GM23338 (cell line): ENCODE measurements around the gene OR10D3. TPM values are rescaled to one million over a fixed set of nuclear protein-coding genes. Genes with fewer than 3 reads are reported as not detected.

Experiments used
- ATAC-seq: fragments of 200-7000 bp; cut with Tn5 transposase; 3 replicates; pipeline ENCODE4 v1.9.1; 2020
- DNase-seq: peaks from one replicate; pipeline ENCODE4 v3.0.0-alpha.2; 2015; ENCODE audit warnings: low spot score
- H2AFZ ChIP-seq: fragments of 200-600 bp; sonication (generic); 2 replicates; pipeline ENCODE4 v1.8.0; 2016; ENCODE audit warnings: antibody characterized with exemption, mild to moderate bottlenecking, moderate library complexity
- H3F3A ChIP-seq: fragments of 200-600 bp; sonication (generic); replicated peaks from 2 replicates; pipeline ENCODE4 v1.8.0; 2017; ENCODE audit warnings: antibody characterized with exemption, mixed run types, low read depth
- H3K27ac ChIP-seq: fragments of 200-600 bp; sonication (generic); 2 replicates; pipeline ENCODE4 v1.6.1; 2016; ENCODE audit warnings: low read depth
- H3K27me3 ChIP-seq: fragments of 200-600 bp; sonication (generic); 2 replicates; pipeline ENCODE4 v1.8.0; 2016; ENCODE audit warnings: mild to moderate bottlenecking, mixed run types, moderate library complexity; ENCODE audit not compliant: insufficient read depth
- H3K36me3 ChIP-seq: fragments of 200-600 bp; sonication (generic); 2 replicates; pipeline ENCODE4 v1.8.0; 2016; ENCODE audit warnings: mild to moderate bottlenecking; ENCODE audit not compliant: insufficient read depth
- H3K4me1 ChIP-seq: fragments of 200-600 bp; sonication (generic); 2 replicates; pipeline ENCODE4 v1.8.0; 2016; ENCODE audit warnings: mild to moderate bottlenecking, moderate library complexity; ENCODE audit not compliant: insufficient read depth
- H3K4me2 ChIP-seq: fragments of 200-600 bp; sonication (generic); 2 replicates; pipeline ENCODE4 v1.7.1; 2017; ENCODE audit warnings: mixed run types
- H3K4me3 ChIP-seq: fragments of 200-600 bp; sonication (generic); 2 replicates; pipeline ENCODE4 v1.6.1; 2016; ENCODE audit warnings: mixed run types
- H3K79me2 ChIP-seq: fragments of 200-600 bp; sonication (generic); replicated peaks from 2 replicates; pipeline ENCODE4 v1.8.0; 2017; ENCODE audit warnings: mild to moderate bottlenecking; ENCODE audit not compliant: insufficient read depth
- H3K9me2 ChIP-seq: fragments of 200-600 bp; sonication (generic); 2 replicates; pipeline ENCODE4 v1.8.0; 2017; ENCODE audit not compliant: insufficient read depth
- H4K20me1 ChIP-seq: fragments of 200-600 bp; sonication (generic); replicated peaks from 2 replicates; pipeline ENCODE4 v1.8.0; 2017; ENCODE audit warnings: mild to moderate bottlenecking; ENCODE audit not compliant: insufficient read depth
- H3K27ac Mint-ChIP-seq: 2 replicates; pipeline ENCODE4 v1.8.0; 2020; ENCODE audit warnings: inconsistent platforms, mild to moderate bottlenecking, moderate library complexity, mixed read lengths
- H3K27me3 Mint-ChIP-seq: 3 replicates; pipeline ENCODE4 v1.8.0; 2022; ENCODE audit warnings: low read depth, mild to moderate bottlenecking, moderate library complexity, mixed read lengths, inconsistent platforms; ENCODE audit not compliant: insufficient read depth, poor library complexity
- H3K36me3 Mint-ChIP-seq: 3 replicates; pipeline ENCODE4 v1.8.0; 2021; ENCODE audit warnings: low read depth, mild to moderate bottlenecking, inconsistent platforms, moderate library complexity, mixed read lengths
- H3K4me1 Mint-ChIP-seq: 3 replicates; pipeline ENCODE4 v1.8.0; 2020; ENCODE audit warnings: mild to moderate bottlenecking, inconsistent platforms, mixed read lengths
- H3K4me3 Mint-ChIP-seq: 3 replicates; pipeline ENCODE4 v1.8.0; 2021; ENCODE audit warnings: moderate library complexity, mild to moderate bottlenecking, inconsistent platforms, mixed read lengths
- H3K9me3 Mint-ChIP-seq: 3 replicates; pipeline ENCODE4 v1.8.0; 2020; ENCODE audit warnings: moderate library complexity, mild to moderate bottlenecking, inconsistent platforms, mixed read lengths
- CREB1 ChIP-seq: fragments of 250-450 bp; sonication (Bioruptor Pico); IDR thresholded peaks from 2 replicates; pipeline ENCODE4 v1.5.0; 2020; ENCODE audit warnings: low read depth, mild to moderate bottlenecking, moderate library complexity
- CTCF ChIP-seq, 2 experiments: fragments of 200-600 bp in 1 of 2; sonication (generic) in 1 of 2; conservative IDR thresholded peaks; 2 replicates each; pipeline versions ENCODE4 v1.5.1 to v1.6.1; 2016 to 2017; ENCODE audit warnings: antibody characterized with exemption in 2 of 2, low read depth in 2 of 2, mild to moderate bottlenecking in 2 of 2, moderate library complexity in 1 of 2
- EZH2 ChIP-seq: fragments of 200-600 bp; sonication (generic); IDR thresholded peaks from one replicate; pipeline ENCODE4 v1.8.0; 2017; ENCODE audit warnings: antibody characterized with exemption, mild to moderate bottlenecking, low read depth; ENCODE audit not compliant: unreplicated experiment
- EZH2phosphoT487 ChIP-seq: fragments of 200-600 bp; sonication (generic); IDR thresholded peaks from one replicate; pipeline ENCODE4 v1.8.1; 2018; ENCODE audit warnings: antibody characterized with exemption; ENCODE audit not compliant: unreplicated experiment
- JUNB ChIP-seq: IDR thresholded peaks from one replicate; pipeline ENCODE4 v1.6.1; 2016; ENCODE audit warnings: antibody characterized with exemption; ENCODE audit not compliant: unreplicated experiment
- NANOG ChIP-seq: IDR thresholded peaks from 2 replicates; pipeline ENCODE4 v1.6.1; 2016; ENCODE audit warnings: antibody characterized with exemption, borderline replicate concordance
- POLR2AphosphoS5 ChIP-seq: IDR thresholded peaks from 2 replicates; pipeline ENCODE4 v1.6.1; 2016; ENCODE audit warnings: antibody characterized with exemption, low read depth
- STAT1 ChIP-seq: IDR thresholded peaks from one replicate; pipeline ENCODE4 v1.6.1; 2016; ENCODE audit warnings: antibody characterized with exemption; ENCODE audit not compliant: unreplicated experiment
- ZNF114 ChIP-seq: fragments of 250-450 bp; sonication (Bioruptor Pico); IDR thresholded peaks from 2 replicates; pipeline ENCODE4 v1.5.0; 2020; ENCODE audit warnings: mild to moderate bottlenecking, moderate library complexity
- ZNF331 ChIP-seq: fragments of 250-450 bp; sonication (Bioruptor Pico); IDR thresholded peaks from 2 replicates; pipeline ENCODE4 v1.5.0; 2020; ENCODE audit warnings: low read depth, mild to moderate bottlenecking, moderate library complexity
- ZNF462 ChIP-seq: fragments of 250-450 bp; sonication (Bioruptor Pico); IDR thresholded peaks from 2 replicates; pipeline ENCODE4 v1.5.0; 2020; ENCODE audit warnings: mild to moderate bottlenecking, moderate library complexity
- polyA plus RNA-seq: library from polyadenylated mRNA; unstranded; fragments of >200 nt; fragmentation: Nextera tagmentation; extraction: Ambion mirVana; gene quantifications from 2 replicates; pipeline ENCODE4 v1.2.1, GENCODE V29; 2016
- total RNA-seq: library from RNA; depleted of rRNA; stranded (reverse); fragments of >200 nt; shearing (Covaris generic); gene quantifications from 2 replicates; pipeline ENCODE4 v1.2.3, GENCODE V29; 2014
- TF ChIP-seq, protein P1 (sequence below): IDR thresholded peaks from 2 replicates; pipeline ENCODE4 v1.6.1; 2016; ENCODE audit warnings: antibody characterized with exemption
- TF ChIP-seq, protein P2 (sequence below): IDR thresholded peaks from one replicate; pipeline ENCODE4 v1.6.1; 2018; ENCODE audit warnings: antibody characterized with exemption; ENCODE audit not compliant: unreplicated experiment

Gene OR10D3
- total and polyA plus RNA-seq, 2 experiments from 2014 or later, result not detected

DNA sequence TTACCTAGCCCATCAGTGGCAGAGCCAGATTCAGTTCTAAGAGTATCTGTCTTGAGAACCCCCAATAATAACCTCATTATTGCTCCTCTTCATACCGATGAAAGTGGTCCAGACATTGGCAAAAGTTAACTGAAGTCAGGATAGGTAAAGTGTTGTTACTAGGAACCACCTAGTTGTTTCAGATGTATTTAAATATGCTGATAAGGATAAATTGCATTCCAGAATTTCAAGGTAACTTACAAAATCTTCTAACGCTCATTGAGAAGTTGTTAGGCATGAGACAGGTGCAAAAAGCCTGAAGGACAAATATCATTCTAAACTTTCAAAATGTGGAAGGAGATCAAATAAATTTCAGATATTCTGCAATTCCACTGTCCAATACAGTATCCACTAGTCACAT, 40.1 kb upstream of the OR10D3 start:
- Histone ChIP-seq H3K27ac (no peak overlapping the region), H3K4me1 (no peaks in the 10 kb centered on the region; the same call in none of the 2 replicates), H2AFZ (no peak overlapping the region), H3K36me3 (no peaks in the 10 kb centered on the region), H3K27me3 (no peaks in the 10 kb centered on the region), H3F3A (no peaks in the 10 kb centered on the region), H4K20me1 (no peaks in the 10 kb centered on the region), H3K9me2 (no peaks in the 10 kb centered on the region), H3K79me2 (no peaks in the 10 kb centered on the region), H3K4me2 (no peak overlapping the region), H3K4me3 (no peak overlapping the region)
- ATAC-seq (no peak), DNase-seq (no peak)
- no peak overlapping the region for H3K4me3 Mint-ChIP-seq
- H3K36me3 Mint-ChIP-seq, result peaks cover 45% of the 10 kb centered on the region
- peaks cover 6% of the 10 kb centered on the region for H3K27me3 Mint-ChIP-seq
- no peak overlapping the region for H3K27ac Mint-ChIP-seq
- no peak for TF ChIP-seq EZH2phosphoT487
- TF ChIP-seq EZH2, result no peak
- no peak for TF ChIP-seq ZNF331 (CRISPR knock-in tag)
- TF ChIP-seq JUNB, result no peak
- TF ChIP-seq, protein P1, sequence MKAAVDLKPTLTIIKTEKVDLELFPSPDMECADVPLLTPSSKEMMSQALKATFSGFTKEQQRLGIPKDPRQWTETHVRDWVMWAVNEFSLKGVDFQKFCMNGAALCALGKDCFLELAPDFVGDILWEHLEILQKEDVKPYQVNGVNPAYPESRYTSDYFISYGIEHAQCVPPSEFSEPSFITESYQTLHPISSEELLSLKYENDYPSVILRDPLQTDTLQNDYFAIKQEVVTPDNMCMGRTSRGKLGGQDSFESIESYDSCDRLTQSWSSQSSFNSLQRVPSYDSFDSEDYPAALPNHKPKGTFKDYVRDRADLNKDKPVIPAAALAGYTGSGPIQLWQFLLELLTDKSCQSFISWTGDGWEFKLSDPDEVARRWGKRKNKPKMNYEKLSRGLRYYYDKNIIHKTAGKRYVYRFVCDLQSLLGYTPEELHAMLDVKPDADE, result no peak
- TF ChIP-seq CTCF (conservative IDR thresholded peaks at IDR 0.05; ENCODE audit: low read depth in 2 of 2), result no peak
- TF ChIP-seq CREB1, result no peak
- no peak for TF ChIP-seq NANOG
- TF ChIP-seq STAT1, result no peak
- no peak for TF ChIP-seq ZNF462
- TF ChIP-seq ZNF114 (CRISPR knock-in tag), result no peak
- no peak for TF ChIP-seq POLR2AphosphoS5
- TF ChIP-seq, protein P2, sequence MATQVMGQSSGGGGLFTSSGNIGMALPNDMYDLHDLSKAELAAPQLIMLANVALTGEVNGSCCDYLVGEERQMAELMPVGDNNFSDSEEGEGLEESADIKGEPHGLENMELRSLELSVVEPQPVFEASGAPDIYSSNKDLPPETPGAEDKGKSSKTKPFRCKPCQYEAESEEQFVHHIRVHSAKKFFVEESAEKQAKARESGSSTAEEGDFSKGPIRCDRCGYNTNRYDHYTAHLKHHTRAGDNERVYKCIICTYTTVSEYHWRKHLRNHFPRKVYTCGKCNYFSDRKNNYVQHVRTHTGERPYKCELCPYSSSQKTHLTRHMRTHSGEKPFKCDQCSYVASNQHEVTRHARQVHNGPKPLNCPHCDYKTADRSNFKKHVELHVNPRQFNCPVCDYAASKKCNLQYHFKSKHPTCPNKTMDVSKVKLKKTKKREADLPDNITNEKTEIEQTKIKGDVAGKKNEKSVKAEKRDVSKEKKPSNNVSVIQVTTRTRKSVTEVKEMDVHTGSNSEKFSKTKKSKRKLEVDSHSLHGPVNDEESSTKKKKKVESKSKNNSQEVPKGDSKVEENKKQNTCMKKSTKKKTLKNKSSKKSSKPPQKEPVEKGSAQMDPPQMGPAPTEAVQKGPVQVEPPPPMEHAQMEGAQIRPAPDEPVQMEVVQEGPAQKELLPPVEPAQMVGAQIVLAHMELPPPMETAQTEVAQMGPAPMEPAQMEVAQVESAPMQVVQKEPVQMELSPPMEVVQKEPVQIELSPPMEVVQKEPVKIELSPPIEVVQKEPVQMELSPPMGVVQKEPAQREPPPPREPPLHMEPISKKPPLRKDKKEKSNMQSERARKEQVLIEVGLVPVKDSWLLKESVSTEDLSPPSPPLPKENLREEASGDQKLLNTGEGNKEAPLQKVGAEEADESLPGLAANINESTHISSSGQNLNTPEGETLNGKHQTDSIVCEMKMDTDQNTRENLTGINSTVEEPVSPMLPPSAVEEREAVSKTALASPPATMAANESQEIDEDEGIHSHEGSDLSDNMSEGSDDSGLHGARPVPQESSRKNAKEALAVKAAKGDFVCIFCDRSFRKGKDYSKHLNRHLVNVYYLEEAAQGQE, result no peak
- H3K4me1 Mint-ChIP-seq, result peaks cover 17% of the 10 kb centered on the region
- H3K9me3 Mint-ChIP-seq, result peaks cover 11% of the 10 kb centered on the region; the same call in 2 of the 3 replicates
